K562 (cell line): Measurements from ENCODE around the gene ZNF575. TPM values are rescaled to one million over a fixed set of nuclear protein-coding genes. Genes with fewer than 3 reads are reported as not detected.

Experiments used
- CCNT2 ChIP-seq: IDR thresholded peaks from 2 replicates; pipeline ENCODE4 v1.6.1; 2011; ENCODE audit warnings: borderline replicate concordance, low read depth, mild to moderate bottlenecking, moderate library complexity, mixed read lengths, low read length; ENCODE audit not compliant: insufficient read length; ENCODE audit errors: extremely low read depth
- CTCFL ChIP-seq: IDR thresholded peaks from 2 replicates; pipeline ENCODE4 v1.6.1; 2011; ENCODE audit warnings: borderline replicate concordance, low read depth, mild to moderate bottlenecking, moderate library complexity, low read length; ENCODE audit not compliant: insufficient read depth, poor library complexity, severe bottlenecking
- CXXC5 ChIP-seq: fragments of 250-450 bp; sonication (Bioruptor Pico); IDR thresholded peaks from 2 replicates; pipeline ENCODE4 v1.8.0; 2022; ENCODE audit warnings: inconsistent platforms, mild to moderate bottlenecking, moderate library complexity
- E2F3 ChIP-seq: fragments of 250-450 bp; sonication (Bioruptor Pico); IDR thresholded peaks from 2 replicates; pipeline ENCODE4 v1.4.0; 2020; ENCODE audit warnings: mild to moderate bottlenecking
- GTF2F1 ChIP-seq: IDR thresholded peaks from 2 replicates; pipeline ENCODE4 v1.6.1; 2011; ENCODE audit warnings: low read depth, low read length, improper control_type of control experiment
- HBP1 ChIP-seq: fragments of 450-650 bp; formaldehyde crosslinking; IDR thresholded peaks from 2 replicates; pipeline ENCODE4 v1.4.0; 2022; ENCODE audit warnings: missing genetic modification characterization
- HDAC2 ChIP-seq: fragments of 450-650 bp; IDR thresholded peaks from 2 replicates; pipeline ENCODE4 v1.6.1; 2016; ENCODE audit warnings: mild to moderate bottlenecking
- HMGN3 ChIP-seq: IDR thresholded peaks from 2 replicates; pipeline ENCODE4 v1.6.1; 2011; ENCODE audit warnings: borderline replicate concordance, low read depth, mild to moderate bottlenecking, mixed read lengths, low read length; ENCODE audit not compliant: insufficient read length; ENCODE audit errors: extremely low read depth
- KLF1 ChIP-seq: fragments of 450-650 bp; IDR thresholded peaks from 2 replicates; pipeline ENCODE4 v1.6.1; 2016; ENCODE audit warnings: missing genetic modification characterization, missing compliant biosample characterization
- MAZ ChIP-seq, 2 experiments: fragments of 450-650 bp in 1 of 2; sonication (generic) in 1 of 2; formaldehyde crosslinking; IDR thresholded peaks in 1 of 2; conservative IDR thresholded peaks in 1 of 2; 2 replicates each; pipeline versions ENCODE4 v1.4.0 to v1.5.0; 2020; ENCODE audit warnings: mild to moderate bottlenecking in 1 of 2, missing genetic modification reagents in 1 of 2
- NFIC ChIP-seq: fragments of 450-650 bp; IDR thresholded peaks from 2 replicates; pipeline ENCODE4 v1.6.1; 2017; ENCODE audit warnings: mild to moderate bottlenecking, inconsistent platforms
- NFYB ChIP-seq: IDR thresholded peaks from 2 replicates; pipeline ENCODE4 v1.6.1; 2011; ENCODE audit warnings: mild to moderate bottlenecking, moderate library complexity; ENCODE audit not compliant: insufficient read length; ENCODE audit errors: extremely low read depth
- NKRF ChIP-seq: fragments of 450-650 bp; IDR thresholded peaks from 2 replicates; pipeline ENCODE4 v1.6.1; 2016; ENCODE audit warnings: borderline replicate concordance
- NR1H2 ChIP-seq: sonication (generic); formaldehyde crosslinking; IDR thresholded peaks from 2 replicates; pipeline ENCODE4 v1.4.0; 2020; ENCODE audit warnings: mild to moderate bottlenecking, missing genetic modification reagents
- NR2C1 ChIP-seq, 2 experiments: fragments of 450-650 bp; IDR thresholded peaks; 2 replicates each; pipeline ENCODE4 v1.6.1; 2017; ENCODE audit warnings: mild to moderate bottlenecking in 2 of 2, antibody characterized with exemption in 1 of 2, inconsistent platforms in 1 of 2, missing compliant biosample characterization in 1 of 2, missing genetic modification characterization in 1 of 2
- POLR2AphosphoS5 ChIP-seq: IDR thresholded peaks from 2 replicates; pipeline ENCODE4 v1.6.1; 2011; ENCODE audit warnings: mild to moderate bottlenecking, low read depth, low read length, moderate library complexity; ENCODE audit not compliant: control insufficient read depth, insufficient read depth
- TAF1 ChIP-seq: IDR thresholded peaks from 2 replicates; pipeline ENCODE4 v1.6.1; 2011; ENCODE audit warnings: mild to moderate bottlenecking, low read length, moderate library complexity; ENCODE audit not compliant: insufficient read depth, control insufficient read depth, severe bottlenecking; ENCODE audit errors: extremely low read depth
- TAF9B ChIP-seq: fragments of 450-650 bp; IDR thresholded peaks from 2 replicates; pipeline ENCODE4 v1.6.1; 2018; ENCODE audit warnings: mild to moderate bottlenecking; ENCODE audit not compliant: partially characterized antibody
- ZNF384 ChIP-seq: IDR thresholded peaks from 2 replicates; pipeline ENCODE4 v1.6.1; 2012; ENCODE audit warnings: low read depth, low read length, improper control_type of control experiment
- ZNF79 ChIP-seq: fragments of 250-450 bp; sonication (Bioruptor Pico); IDR thresholded peaks from 2 replicates; pipeline ENCODE4 v1.4.0; 2020; ENCODE audit warnings: low read depth, mild to moderate bottlenecking, moderate library complexity
- polyA plus RNA-seq, 8 experiments: library from polyadenylated mRNA; depleted of rRNA in 4 of 8; stranded (reverse) in 5 of 8; unstranded in 3 of 8; fragments of >200 nt; fragmentation: Nextera tagmentation in 2 of 8; fragmentation: Illumina TruSeq in 1 of 8; extraction: Ambion mirVana in 2 of 8; extraction: Trizol in 1 of 8; gene quantifications; 2 replicates each; pipeline versions ENCODE4 v1.2.1 to v1.2.3, GENCODE V29; 2011 to 2014; ENCODE audit warnings: inconsistent platforms in 1 of 8, missing spikeins in 1 of 8
- total RNA-seq, 7 experiments: library from RNA; depleted of rRNA in 6 of 7; stranded (reverse); fragments of >200 nt in 6 of 7; fragmentation: Illumina TruSeq in 2 of 7; extraction: Trizol in 2 of 7; gene quantifications; 2 replicates each; pipeline versions ENCODE4 v1.2.1 to v1.2.3, GENCODE V29; 2011 to 2021; ENCODE audit warnings: low replicate concordance in 1 of 7

Gene ZNF575
- total and polyA plus RNA-seq, 9 of the 15 experiments (the other 6 are each of a cell fraction or from before 2014, with no cell fraction given), result 0.20 to 0.98 (median 0.32) TPM; not detected in 6

GRCh38 chr19:43533546-43534304, 737 bp downstream of the ZNF575 start (continued):
- TF ChIP-seq HMGN3, result peak; percentile 29
- no peak for TF ChIP-seq CTCFL
- TF ChIP-seq HBP1, result no peak
- TF ChIP-seq KLF1 (tag), result 0 out of 2 replicates have a peak, but pooled peaks have one; percentile 7
- TF ChIP-seq CXXC5 (CRISPR knock-in tag), result peak; percentile 47
- TF ChIP-seq POLR2AphosphoS5, result no peak
- TF ChIP-seq CCNT2, result peak; percentile 45
- TF ChIP-seq GTF2F1, result no peak
- no peak for TF ChIP-seq NR1H2 (CRISPR knock-in tag)
- TF ChIP-seq NFIC, result peak; percentile 57
- TF ChIP-seq MAZ (CRISPR knock-in tag; conservative IDR thresholded peaks at IDR 0.05 in 1 of 2, IDR thresholded peaks at IDR 0.05 in 1 of 2), result peak; percentile 41 to 92; a peak in 2 of 4 replicates
- TF ChIP-seq TAF9B, result no peak
- TF ChIP-seq TAF1, result no peak
- no peak; the same call in 1 of the 2 replicates for TF ChIP-seq E2F3 (CRISPR knock-in tag)
- no peak for TF ChIP-seq NR2C1 (IDR thresholded peaks at IDR 0.05)
- no peak for TF ChIP-seq NR2C1 (tag; IDR thresholded peaks at IDR 0.05)
- TF ChIP-seq ZNF79, result no peak
- TF ChIP-seq ZNF384, result peak; percentile 91
- no peak for TF ChIP-seq NFYB
- peak; percentile 33; the same call in 1 of the 2 replicates for TF ChIP-seq NKRF
- TF ChIP-seq HDAC2, result peak; percentile 15; the same call in 1 of the 2 replicates
